ENCODE measurements around the gene PEX19. TPM values are rescaled to one million over a fixed set of nuclear protein-coding genes. Genes with fewer than 3 reads are reported as not detected.

The PEX19 gene
- total and polyA plus RNA-seq, 10 of the 15 experiments (the other 5 are each of a cell fraction or from before 2014, with no cell fraction given): 27.1 to 58.1 (median 39.6) TPM

DNA sequence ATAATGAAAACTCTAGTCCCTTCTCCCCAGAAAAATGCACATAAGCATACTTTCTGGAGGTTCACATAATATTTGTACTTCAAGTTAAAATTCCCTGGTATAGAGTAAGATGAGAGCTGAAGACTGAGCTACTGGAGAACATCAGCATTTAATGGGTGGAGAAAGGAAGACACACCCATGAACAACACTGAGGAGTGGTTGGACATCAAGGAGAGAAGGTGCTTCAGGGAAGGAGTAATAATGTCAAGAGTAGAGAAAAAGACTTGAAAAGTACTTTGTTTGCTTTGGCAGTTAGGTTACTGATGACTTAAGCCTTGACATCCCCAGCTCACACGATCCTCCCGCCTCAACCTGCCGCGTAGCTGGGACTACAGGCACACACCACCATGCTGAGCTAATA lies 57.9 kb downstream of the PEX19 start:
- H3K27ac ChIP-seq (ENCODE audit: control insufficient read depth, insufficient read depth): no peak overlapping the region
- no peak overlapping the region for H3K4me3 ChIP-seq
- H3K36me3 ChIP-seq (ENCODE audit: control insufficient read depth in 2 of 2, insufficient read depth in 2 of 2, low read length in 1 of 2): peaks cover 24 to 51% of the 10 kb centered on the region in 2 experiments
- POLR2A ChIA-PET: interaction anchor here (0.9 kb wide), 1 partner anchor 25 kb away, joined by 3 read pairs; no protein-coding TSS in a partner anchor
- FAIRE-seq (no peak), DNase-seq (ENCODE audit: low read depth, low spot score) (no peak), ATAC-seq (no peak)
- SMC1A ChIA-PET (ENCODE audit: uncharacterized antibody, unreplicated experiment): interaction anchor here (0.6 to 3.3 kb wide), 10 partner anchors 14 to 142 kb away, joined by 3 to 17 read pairs (median 4); no protein-coding TSS in a partner anchor
- no peaks in the 10 kb centered on the region for H3K27me3 ChIP-seq (replicated peaks in 1 of 2; ENCODE audit: control insufficient read depth in 2 of 2, insufficient read depth in 2 of 2, low read length in 1 of 2)
- no peaks in the 10 kb centered on the region for H3K79me2 ChIP-seq (ENCODE audit: control insufficient read depth, insufficient read depth, low read length)
- RAD21 ChIA-PET (ENCODE audit: unreplicated experiment): interaction anchor here (0.9 to 2.0 kb wide), 5 partner anchors 25 to 149 kb away, joined by 3 to 5 read pairs (median 3); no protein-coding TSS in a partner anchor
- intact Hi-C loops (cut with micrococcal nuclease; ENCODE audit: unreplicated experiment) (no loop called here), in situ Hi-C loops (cut with MboI) (no loop called here)
- H4K20me1 ChIP-seq (ENCODE audit: control insufficient read depth, insufficient read depth): no peaks in the 10 kb centered on the region
- no peak overlapping the region for H2AFZ ChIP-seq (ENCODE audit: control insufficient read depth, low read depth, low read length)
- H3K4me2 ChIP-seq (ENCODE audit: control insufficient read depth, insufficient read depth): no peak overlapping the region
- 94% methylated on average over 4 of the region's 4 CpGs for WGBS (ENCODE audit: insufficient coverage, insufficient replicate concordance, low lambda C conversion rate, missing lambda C conversion rate)
- H3K4me1 ChIP-seq (ENCODE audit: control insufficient read depth, insufficient read depth, low read length): no peaks in the 10 kb centered on the region; the same call in 1 of the 2 replicates
- CTCF ChIA-PET: interaction anchor here (0.5 to 6.3 kb wide), 9 partner anchors 15 to 150 kb away, joined by 4 to 40 read pairs (median 4); partner anchors contain the start of gene PEX19
- no peak overlapping the region for H3K9ac ChIP-seq (ENCODE audit: control insufficient read depth, insufficient read depth, low read length)
- BruUV-seq (replicated peaks): no TSS peak
- no peaks in the 10 kb centered on the region for H3K9me3 ChIP-seq (replicated peaks; ENCODE audit: control insufficient read depth, insufficient read depth, low read length)
- TF ChIP-seq EZH2 (IDR thresholded peaks at IDR 0.05; ENCODE audit: borderline replicate concordance, control insufficient read depth, low read depth, low read length): no peak
- no peak for TF ChIP-seq MYC (IDR thresholded peaks at IDR 0.05; ENCODE audit: insufficient read depth, insufficient read length, insufficient replicate concordance, low read length, severe bottlenecking)
- TF ChIP-seq KLF5 (IDR thresholded peaks at IDR 0.05; ENCODE audit: partially characterized antibody): no peak
- TF ChIP-seq ATF7 (IDR thresholded peaks at IDR 0.05; ENCODE audit: low read depth): no peak
- TF ChIP-seq PAX8 (IDR thresholded peaks at IDR 0.05): no peak
- no peak for TF ChIP-seq FOXM1 (IDR thresholded peaks at IDR 0.05; ENCODE audit: low read depth, low read length)
- TF ChIP-seq CREB1 (IDR thresholded peaks at IDR 0.05; ENCODE audit: low read depth): no peak
- TF ChIP-seq, protein P1, sequence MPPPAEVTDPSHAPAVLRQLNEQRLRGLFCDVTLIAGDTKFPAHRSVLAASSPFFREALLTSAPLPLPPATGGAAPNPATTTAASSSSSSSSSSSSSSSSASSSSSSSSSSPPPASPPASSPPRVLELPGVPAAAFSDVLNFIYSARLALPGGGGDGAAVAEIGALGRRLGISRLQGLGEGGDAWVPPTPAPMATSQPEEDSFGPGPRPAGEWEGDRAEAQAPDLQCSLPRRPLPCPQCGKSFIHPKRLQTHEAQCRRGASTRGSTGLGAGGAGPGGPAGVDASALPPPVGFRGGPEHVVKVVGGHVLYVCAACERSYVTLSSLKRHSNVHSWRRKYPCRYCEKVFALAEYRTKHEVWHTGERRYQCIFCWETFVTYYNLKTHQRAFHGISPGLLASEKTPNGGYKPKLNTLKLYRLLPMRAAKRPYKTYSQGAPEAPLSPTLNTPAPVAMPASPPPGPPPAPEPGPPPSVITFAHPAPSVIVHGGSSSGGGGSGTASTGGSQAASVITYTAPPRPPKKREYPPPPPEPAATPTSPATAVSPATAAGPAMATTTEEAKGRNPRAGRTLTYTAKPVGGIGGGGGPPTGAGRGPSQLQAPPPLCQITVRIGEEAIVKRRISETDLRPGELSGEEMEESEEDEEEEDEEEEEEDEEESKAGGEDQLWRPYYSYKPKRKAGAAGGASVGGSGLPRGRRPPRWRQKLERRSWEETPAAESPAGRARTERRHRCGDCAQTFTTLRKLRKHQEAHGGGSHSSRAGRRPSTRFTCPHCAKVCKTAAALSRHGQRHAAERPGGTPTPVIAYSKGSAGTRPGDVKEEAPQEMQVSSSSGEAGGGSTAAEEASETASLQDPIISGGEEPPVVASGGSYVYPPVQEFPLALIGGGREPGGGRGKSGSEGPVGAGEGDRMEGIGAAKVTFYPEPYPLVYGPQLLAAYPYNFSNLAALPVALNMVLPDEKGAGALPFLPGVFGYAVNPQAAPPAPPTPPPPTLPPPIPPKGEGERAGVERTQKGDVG (CRISPR knock-in tag; IDR thresholded peaks at IDR 0.05): no peak
- TF ChIP-seq, protein P2, sequence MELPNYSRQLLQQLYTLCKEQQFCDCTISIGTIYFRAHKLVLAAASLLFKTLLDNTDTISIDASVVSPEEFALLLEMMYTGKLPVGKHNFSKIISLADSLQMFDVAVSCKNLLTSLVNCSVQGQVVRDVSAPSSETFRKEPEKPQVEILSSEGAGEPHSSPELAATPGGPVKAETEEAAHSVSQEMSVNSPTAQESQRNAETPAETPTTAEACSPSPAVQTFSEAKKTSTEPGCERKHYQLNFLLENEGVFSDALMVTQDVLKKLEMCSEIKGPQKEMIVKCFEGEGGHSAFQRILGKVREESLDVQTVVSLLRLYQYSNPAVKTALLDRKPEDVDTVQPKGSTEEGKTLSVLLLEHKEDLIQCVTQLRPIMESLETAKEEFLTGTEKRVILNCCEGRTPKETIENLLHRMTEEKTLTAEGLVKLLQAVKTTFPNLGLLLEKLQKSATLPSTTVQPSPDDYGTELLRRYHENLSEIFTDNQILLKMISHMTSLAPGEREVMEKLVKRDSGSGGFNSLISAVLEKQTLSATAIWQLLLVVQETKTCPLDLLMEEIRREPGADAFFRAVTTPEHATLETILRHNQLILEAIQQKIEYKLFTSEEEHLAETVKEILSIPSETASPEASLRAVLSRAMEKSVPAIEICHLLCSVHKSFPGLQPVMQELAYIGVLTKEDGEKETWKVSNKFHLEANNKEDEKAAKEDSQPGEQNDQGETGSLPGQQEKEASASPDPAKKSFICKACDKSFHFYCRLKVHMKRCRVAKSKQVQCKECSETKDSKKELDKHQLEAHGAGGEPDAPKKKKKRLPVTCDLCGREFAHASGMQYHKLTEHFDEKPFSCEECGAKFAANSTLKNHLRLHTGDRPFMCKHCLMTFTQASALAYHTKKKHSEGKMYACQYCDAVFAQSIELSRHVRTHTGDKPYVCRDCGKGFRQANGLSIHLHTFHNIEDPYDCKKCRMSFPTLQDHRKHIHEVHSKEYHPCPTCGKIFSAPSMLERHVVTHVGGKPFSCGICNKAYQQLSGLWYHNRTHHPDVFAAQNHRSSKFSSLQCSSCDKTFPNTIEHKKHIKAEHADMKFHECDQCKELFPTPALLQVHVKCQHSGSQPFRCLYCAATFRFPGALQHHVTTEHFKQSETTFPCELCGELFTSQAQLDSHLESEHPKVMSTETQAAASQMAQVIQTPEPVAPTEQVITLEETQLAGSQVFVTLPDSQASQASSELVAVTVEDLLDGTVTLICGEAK (IDR thresholded peaks at IDR 0.05; ENCODE audit: borderline replicate concordance): no peak
- TF ChIP-seq FOS (IDR thresholded peaks at IDR 0.05; ENCODE audit: borderline replicate concordance, extremely low read depth, insufficient read length): no peak
- no peak for TF ChIP-seq STAT1 (conservative IDR thresholded peaks at IDR 0.05)
- TF ChIP-seq MYB (IDR thresholded peaks at IDR 0.05; ENCODE audit: borderline replicate concordance, low read depth, low read length): no peak
- no peak for TF ChIP-seq CBFB (IDR thresholded peaks at IDR 0.05; ENCODE audit: low read depth)
- TF ChIP-seq BRCA1 (IDR thresholded peaks at IDR 0.05; ENCODE audit: low read depth, low read length): no peak
- TF ChIP-seq SRF (IDR thresholded peaks at IDR 0.05; ENCODE audit: low read depth in 2 of 2, low read length in 2 of 2): no peak
- TF ChIP-seq SREBF2 (IDR thresholded peaks at IDR 0.05; ENCODE audit: low read length): no peak
- no peak for TF ChIP-seq SMARCA5 (IDR thresholded peaks at IDR 0.05)
- no peak for TF ChIP-seq HDAC6 (IDR thresholded peaks at IDR 0.05; ENCODE audit: unreplicated experiment)
